Measurements from ENCODE around the gene TAF12.
A peak's percentile ranks its signal among the peaks of the same experiment; 100 is the strongest.

DNA sequence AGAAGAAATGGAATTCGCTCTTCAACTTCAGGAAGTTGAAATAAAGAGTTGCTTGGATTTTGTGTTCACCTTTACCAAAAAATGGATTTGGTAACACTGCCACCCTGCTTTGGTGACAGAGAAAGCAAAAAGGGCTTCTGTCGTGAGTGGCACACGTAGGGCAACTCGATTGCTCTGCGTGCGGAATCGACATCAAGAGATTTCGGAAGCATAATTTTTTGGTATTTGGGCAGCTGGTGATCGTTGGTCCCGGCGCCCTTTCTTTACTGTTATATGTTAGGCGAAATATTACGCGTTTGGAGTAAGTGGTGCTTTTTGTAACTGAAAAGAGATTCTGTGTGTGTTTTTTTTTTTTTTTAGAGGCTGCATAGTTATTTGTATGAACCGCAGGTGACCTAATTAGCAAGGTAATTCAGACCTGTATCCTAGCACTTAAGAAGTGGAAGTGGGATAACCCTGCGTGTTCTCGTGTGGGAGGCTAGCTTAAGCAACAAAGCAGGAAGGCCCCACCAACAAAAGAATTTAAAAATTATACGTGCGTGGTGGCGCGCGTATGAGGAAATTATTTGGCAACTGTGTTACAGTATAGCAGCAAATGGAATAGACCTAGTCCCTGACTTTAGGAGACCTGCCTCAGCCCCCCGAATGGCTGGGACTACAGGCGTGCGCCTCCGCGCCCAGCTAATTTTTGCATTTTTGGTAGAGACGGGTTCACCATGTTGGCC, 5.8 kb upstream of the TAF12 start, which contains the start of gene RNU11:
- TF ChIP-seq CTCF (optimal IDR thresholded peaks at IDR 0.05 in 1 of 3, IDR thresholded peaks at IDR 0.05 in 1 of 3, conservative IDR thresholded peaks at IDR 0.05 in 1 of 3; ENCODE audit: extremely low read depth in 1 of 3, insufficient read depth in 2 of 3, low read length in 3 of 3) (peak in 1 of 3 experiments; percentile 9), EZH2 (IDR thresholded peaks at IDR 0.05; ENCODE audit: low read length) (no peak)

Data from keratinocyte (primary cell).